HUES48 (cell line): ENCODE results near the gene SH2D7.

ENCODE experiments used
- H3K27ac ChIP-seq: one replicate; pipeline ENCODE4 v1.7.0; 2013; ENCODE audit warnings: low read depth, low read length, inconsistent platforms
- H3K27me3 ChIP-seq: 2 replicates; pipeline ENCODE4 v1.6.1; 2013; ENCODE audit warnings: mild to moderate bottlenecking, low read length; ENCODE audit not compliant: control insufficient read depth, insufficient read depth
- H3K36me3 ChIP-seq: 2 replicates; pipeline ENCODE4 v1.6.1; 2013; ENCODE audit warnings: low read length; ENCODE audit not compliant: control insufficient read depth, insufficient read depth
- H3K4me1 ChIP-seq: 2 replicates; pipeline ENCODE4 v1.6.1; 2013; ENCODE audit warnings: mild to moderate bottlenecking, low read length; ENCODE audit not compliant: control insufficient read depth, insufficient read depth
- H3K4me3 ChIP-seq: 2 replicates; pipeline ENCODE4 v1.5.1; 2013; ENCODE audit warnings: mild to moderate bottlenecking, low read depth, low read length
- H3K9ac ChIP-seq: 2 replicates; pipeline ENCODE4 v1.6.1; 2013; ENCODE audit warnings: mild to moderate bottlenecking, low read depth, low read length, moderate library complexity
- H3K9me3 ChIP-seq: 2 replicates; pipeline ENCODE4 v1.6.1; 2013; ENCODE audit warnings: low read length; ENCODE audit not compliant: control insufficient read depth, insufficient read depth

Gene SH2D7

DNA sequence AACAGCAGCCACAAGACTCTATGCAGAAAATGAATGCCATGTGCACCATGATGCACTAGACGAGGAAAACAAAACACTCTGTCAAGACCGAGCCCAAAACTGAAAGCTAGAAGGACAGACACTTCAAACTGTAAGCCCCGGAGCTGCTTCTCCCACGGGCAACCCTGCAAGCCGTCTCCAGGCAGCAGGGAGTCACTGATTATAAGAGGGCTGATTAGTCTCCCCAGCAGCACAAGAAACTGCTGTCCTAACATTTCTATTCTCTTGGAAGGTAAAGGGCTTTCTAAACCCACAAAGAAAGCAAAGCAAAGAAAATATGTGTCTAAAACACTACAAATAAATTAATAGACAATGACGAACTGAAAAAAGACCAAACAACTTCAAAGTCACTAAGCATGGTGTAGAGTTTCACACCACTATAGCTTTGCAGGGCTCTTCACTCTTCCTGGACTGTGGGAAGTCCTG, 30.4 kb upstream of the SH2D7 start:
- H3K27me3 ChIP-seq = no peaks in the 10 kb centered on the region
- no peaks in the 10 kb centered on the region for H3K36me3 ChIP-seq
- H3K9me3 ChIP-seq = no peaks in the 10 kb centered on the region
- peaks cover 27% of the 10 kb centered on the region for H3K4me1 ChIP-seq
- no peak overlapping the region for H3K9ac ChIP-seq
- no peak overlapping the region for H3K4me3 ChIP-seq
- H3K27ac ChIP-seq = peak overlapping the region; percentile 23

DNA sequence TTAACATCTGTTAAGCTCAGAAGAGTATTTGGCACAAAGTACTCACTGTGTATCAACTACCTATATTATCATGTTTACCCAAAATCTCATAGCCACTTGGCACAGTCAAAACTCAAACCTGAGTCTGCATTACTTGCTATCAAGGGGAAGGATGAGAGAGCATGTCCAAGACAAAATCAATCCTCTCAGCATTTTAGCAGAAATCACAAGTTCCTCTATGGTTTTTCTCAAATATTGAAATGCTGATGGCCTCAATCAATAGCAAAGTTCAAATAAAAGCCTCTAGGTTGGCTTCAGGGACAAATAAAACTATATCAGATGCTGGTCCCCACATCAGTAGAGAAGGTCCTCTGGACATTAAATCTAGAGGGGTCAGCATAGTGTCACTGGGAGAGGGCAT, 29.1 kb upstream of the SH2D7 start:
- H3K4me1 ChIP-seq = peaks cover 36% of the 10 kb centered on the region

DNA sequence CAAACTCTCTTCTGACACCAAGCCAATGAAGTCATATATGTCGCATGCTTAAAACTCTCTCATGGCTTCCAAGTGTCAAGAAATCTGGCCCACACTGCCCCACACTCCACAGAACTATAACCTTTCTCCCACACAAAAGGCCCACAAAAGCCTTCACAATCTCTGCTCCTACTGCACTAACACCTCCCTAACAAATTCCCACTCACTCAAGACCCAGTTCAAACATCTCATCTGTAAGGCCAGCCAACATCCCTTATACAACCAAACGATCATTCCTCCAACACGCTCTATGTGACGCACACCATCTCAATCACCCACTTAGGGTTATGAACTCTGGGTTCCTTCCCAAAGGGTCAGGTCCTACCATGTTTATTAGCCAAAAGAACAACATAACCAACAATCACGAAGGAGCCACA, 28.4 kb upstream of the SH2D7 start:
- Histone ChIP-seq H3K4me3 (no peak overlapping the region), H3K36me3 (no peaks in the 10 kb centered on the region), H3K9me3 (no peaks in the 10 kb centered on the region), H3K4me1 (peaks cover 44% of the 10 kb centered on the region), H3K27ac (no peak overlapping the region), H3K27me3 (no peaks in the 10 kb centered on the region), H3K9ac (no peak overlapping the region)

More for the DNA sequence above, 29.1 kb upstream of the SH2D7 start:
- Histone ChIP-seq H3K36me3 (no peaks in the 10 kb centered on the region), H3K27ac (no peak overlapping the region), H3K27me3 (no peaks in the 10 kb centered on the region), H3K9ac (no peak overlapping the region), H3K4me3 (no peak overlapping the region), H3K9me3 (no peaks in the 10 kb centered on the region)

DNA sequence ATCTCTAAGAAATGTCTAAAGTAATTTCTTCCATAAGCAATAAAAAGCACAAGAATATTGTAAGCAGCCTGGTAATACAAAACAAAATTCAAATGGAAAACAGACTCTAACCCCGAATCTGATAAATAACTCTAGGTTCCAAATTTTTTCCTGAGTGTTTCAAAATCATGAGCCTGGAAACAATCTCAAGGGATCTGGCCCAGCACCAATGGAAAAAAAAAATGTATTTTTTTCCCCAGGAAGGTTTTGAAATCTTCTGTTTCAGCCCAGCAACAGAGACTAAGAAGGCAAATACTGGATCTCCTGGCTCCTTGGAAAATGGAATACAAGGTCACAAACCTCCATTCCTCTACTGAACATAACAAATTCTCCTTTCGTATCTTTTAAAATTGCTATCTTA, 27.8 kb upstream of the SH2D7 start:
- no peak overlapping the region for H3K27ac ChIP-seq
- H3K4me3 ChIP-seq = no peak overlapping the region
- no peak overlapping the region for H3K9ac ChIP-seq
- peaks cover 49% of the 10 kb centered on the region for H3K4me1 ChIP-seq
- no peaks in the 10 kb centered on the region for H3K27me3 ChIP-seq
- H3K9me3 ChIP-seq = no peaks in the 10 kb centered on the region
- no peaks in the 10 kb centered on the region for H3K36me3 ChIP-seq

DNA sequence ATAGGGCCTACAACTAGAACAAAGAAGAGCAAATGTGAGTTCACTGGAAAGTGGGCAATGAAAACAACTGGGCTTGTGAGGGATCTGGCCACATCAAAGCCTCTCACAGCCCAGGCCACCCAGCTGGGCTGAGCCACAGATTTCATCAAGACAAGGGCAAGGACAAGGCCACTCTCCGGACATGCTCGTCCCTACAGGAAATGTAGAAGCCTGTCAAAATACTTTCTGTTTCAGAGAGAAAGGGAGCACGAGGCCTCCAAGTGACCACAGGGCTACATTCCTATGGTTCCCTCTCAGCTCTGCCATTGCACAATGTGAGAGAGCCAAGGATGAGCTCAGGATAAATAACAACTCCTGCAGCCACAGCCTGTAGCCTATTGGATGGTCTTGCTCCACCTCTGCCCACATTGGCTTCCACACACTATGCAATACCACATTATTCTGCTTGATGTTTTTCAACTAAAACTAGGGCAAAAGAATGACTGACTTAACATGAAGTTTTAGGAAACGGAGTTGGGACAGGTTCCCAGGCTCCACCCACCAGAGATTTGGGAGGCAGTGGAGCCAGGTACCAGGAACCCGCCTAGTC, 27.0 kb upstream of the SH2D7 start:
- H3K9ac ChIP-seq = no peak overlapping the region
- H3K27ac ChIP-seq = no peak overlapping the region
- no peaks in the 10 kb centered on the region for H3K27me3 ChIP-seq
- peaks cover 57% of the 10 kb centered on the region for H3K4me1 ChIP-seq
- H3K4me3 ChIP-seq = no peak overlapping the region
- H3K36me3 ChIP-seq = no peaks in the 10 kb centered on the region
- no peaks in the 10 kb centered on the region for H3K9me3 ChIP-seq

DNA sequence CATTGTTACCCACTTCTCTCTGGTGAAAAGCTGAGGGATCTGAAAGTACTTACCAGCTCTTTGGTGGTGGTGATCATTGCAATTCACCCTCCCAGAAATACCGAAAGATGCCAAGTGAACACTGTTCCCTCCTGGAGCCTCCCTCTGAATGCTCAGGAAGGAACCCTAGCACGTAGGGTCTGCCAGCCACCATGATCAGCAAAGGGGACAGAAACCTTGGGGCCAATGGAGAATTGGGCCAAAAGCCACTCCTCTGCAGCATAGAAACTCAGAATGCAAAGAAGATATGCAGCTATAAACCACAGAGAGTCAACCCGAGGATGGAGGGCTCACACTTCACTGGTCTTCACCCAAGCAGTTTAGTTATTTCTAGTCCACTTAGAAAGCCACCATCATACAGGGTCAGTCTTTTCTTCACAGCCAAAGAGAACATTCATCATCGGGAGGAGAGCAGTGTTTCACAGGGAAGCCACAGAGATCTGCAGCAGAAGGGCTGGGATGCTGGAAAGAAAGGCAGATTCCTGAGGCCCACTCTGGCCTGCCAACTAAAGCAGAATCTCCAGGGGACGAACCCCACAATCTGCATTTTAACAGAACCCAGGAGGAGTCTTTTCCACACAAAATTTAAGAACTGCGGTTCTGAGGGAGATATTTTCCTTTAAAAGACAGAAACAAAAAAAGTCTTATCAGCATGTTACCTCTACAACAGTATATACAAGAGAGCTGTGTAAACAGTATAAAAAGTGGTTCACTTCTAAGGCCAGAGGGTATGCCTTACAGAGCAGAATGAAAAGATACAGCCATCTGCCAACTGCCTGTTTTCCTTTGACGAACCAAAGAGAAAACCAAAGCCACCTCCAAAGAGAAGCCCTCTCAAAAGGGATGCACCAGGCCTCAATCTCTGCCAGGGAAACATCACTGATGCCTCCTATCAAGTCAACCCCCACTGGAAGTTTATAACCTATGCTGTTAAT, 26.1 kb upstream of the SH2D7 start:
- peak overlapping the region; percentile 8; the same call in 1 of the 2 replicates for H3K9ac ChIP-seq
- H3K27me3 ChIP-seq = no peaks in the 10 kb centered on the region
- peaks cover 59% of the 10 kb centered on the region for H3K4me1 ChIP-seq
- peak overlapping the region; percentile 37 for H3K27ac ChIP-seq
- no peak overlapping the region for H3K4me3 ChIP-seq
- H3K36me3 ChIP-seq = no peaks in the 10 kb centered on the region
- H3K9me3 ChIP-seq = no peaks in the 10 kb centered on the region

DNA sequence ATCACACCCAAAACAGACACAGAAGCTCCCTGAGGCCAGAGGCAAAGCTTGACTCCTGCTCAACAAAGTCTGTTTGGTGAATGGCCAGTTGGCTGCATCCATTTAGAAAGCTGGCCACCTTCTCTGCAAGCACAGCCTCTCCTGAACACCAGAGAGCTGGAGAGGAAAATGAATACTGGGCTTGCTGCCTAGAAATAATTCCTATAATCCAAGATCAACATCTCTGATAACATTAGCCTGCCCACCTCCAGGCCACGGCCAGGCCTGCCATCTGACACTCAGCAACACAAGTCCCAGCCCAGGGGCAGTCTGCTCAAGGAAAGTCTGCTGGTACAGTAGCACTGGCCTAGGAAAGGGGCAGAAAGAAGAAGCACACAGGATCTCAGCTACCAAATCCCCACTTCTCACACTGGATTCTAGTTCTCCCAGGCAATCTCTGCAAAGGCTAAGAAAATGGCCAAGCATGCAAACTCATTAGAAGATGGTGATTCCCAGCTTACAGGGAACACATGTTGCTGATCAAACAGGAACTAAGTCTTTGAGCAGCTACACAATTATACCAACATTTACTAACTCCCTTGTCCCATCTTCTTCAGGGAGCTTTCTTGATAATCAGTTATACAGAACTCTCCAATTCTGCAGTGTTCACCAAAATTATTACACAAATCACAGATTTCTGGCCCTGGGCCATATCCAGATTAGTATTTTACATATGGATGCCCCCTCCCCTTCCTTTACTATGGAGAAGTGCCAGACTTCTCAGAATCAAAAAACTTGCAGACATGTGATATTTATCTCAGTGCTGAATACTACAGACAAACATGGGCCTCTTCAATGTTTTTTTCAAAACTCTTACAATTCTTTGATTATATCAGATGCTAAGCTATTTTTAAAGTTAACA, 24.8 kb upstream of the SH2D7 start:
- Histone ChIP-seq H3K9ac (no peak overlapping the region), H3K36me3 (no peaks in the 10 kb centered on the region), H3K27me3 (no peaks in the 10 kb centered on the region), H3K4me1 (peaks cover 65% of the 10 kb centered on the region), H3K4me3 (no peak overlapping the region), H3K27ac (no peak overlapping the region), H3K9me3 (no peaks in the 10 kb centered on the region)

DNA sequence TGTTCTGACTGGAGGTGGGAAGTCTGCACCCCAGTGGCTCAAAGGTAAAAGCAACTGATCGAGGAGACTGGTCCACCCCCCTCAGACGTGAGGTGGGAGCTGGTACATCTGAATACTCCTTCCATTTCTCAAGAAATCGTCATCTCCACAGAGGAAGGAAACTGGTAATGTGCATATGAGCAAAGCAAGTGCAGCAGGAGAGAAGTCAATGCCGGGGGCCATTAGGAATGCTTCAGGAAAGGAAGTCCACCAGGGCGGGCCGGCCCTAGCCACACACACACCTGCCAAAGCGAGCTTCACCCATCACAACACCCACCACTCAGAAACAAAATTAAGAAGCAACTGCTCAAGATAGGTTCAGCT, 23.3 kb upstream of the SH2D7 start:
- H3K9me3 ChIP-seq = no peaks in the 10 kb centered on the region
- H3K9ac ChIP-seq = no peak overlapping the region
- peaks cover 70% of the 10 kb centered on the region for H3K4me1 ChIP-seq
- H3K36me3 ChIP-seq = no peaks in the 10 kb centered on the region
- no peak overlapping the region for H3K4me3 ChIP-seq
- no peaks in the 10 kb centered on the region for H3K27me3 ChIP-seq
- no peak overlapping the region for H3K27ac ChIP-seq

DNA sequence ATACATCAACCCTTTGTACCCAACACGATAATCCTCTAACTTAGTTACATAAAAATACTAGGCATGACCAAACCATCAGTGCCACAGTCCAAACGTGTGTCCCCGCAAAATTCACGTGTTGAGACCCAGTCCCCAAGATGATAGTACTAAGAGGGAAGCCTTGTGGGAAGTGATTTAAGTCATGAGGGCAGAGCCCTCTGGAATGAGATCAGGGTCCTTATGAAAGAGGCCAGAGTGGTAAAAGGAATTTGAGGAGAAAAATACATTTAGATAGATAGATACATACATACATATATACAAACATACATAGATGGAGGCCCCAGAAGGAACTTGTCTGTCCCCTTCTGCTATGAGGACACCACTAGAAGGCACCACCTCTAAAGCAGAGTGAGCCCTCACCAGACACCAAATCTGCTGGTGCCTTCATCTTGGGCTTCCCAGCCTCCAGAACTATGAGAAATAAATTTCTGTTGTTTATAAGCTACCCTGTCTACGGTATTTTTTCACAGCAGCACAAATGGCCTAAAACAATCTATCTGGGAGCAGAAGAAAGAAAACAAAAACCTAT, 22.8 kb upstream of the SH2D7 start:
- H3K4me1 ChIP-seq = peaks cover 70% of the 10 kb centered on the region
- H3K9ac ChIP-seq = no peak overlapping the region
- H3K27ac ChIP-seq = no peak overlapping the region

DNA sequence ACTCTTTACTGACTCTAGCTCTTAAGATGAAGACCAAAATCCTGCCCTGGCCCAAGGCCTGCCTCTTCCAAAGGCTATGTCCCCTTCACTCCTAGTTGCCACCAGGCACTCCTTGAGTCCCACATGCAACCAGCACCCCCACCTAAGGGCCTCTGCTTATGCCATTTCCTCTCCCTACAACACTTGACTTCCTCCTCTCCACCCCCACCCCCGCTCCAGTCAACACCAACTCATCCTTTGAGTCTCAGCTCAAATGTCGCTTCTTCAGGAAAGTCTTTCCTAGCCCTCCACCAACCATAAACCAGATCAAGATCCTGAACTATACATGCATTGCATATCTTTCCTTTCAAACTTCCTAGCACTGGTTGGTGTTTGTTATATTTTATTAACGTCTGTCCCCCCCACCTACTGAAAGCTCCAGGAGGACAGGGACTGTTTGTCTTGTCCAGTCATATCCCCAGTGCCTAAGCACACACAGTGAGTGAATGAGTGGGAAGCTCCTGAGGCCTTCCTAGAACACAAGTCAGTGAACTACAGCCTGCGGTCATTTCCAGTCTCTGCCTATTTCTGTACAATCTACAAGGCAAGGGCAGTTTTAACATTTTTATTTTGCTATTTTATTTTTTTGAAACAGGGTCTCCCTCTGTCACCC, 22.2 kb upstream of the SH2D7 start:
- no peak overlapping the region for H3K9ac ChIP-seq
- H3K36me3 ChIP-seq = no peaks in the 10 kb centered on the region
- H3K27ac ChIP-seq = no peak overlapping the region
- no peaks in the 10 kb centered on the region for H3K9me3 ChIP-seq
- H3K4me3 ChIP-seq = no peak overlapping the region
- H3K4me1 ChIP-seq = peaks cover 67% of the 10 kb centered on the region
- H3K27me3 ChIP-seq = no peaks in the 10 kb centered on the region

More for the DNA sequence above, 22.8 kb upstream of the SH2D7 start:
- H3K36me3 ChIP-seq = no peaks in the 10 kb centered on the region
- H3K9me3 ChIP-seq = no peaks in the 10 kb centered on the region
- no peak overlapping the region for H3K4me3 ChIP-seq
- no peaks in the 10 kb centered on the region for H3K27me3 ChIP-seq
